ENCODE data around the gene PLEKHH1.
"Not testable (repeated sequence)": the region's sequence is repeated elsewhere in the genome, so short reads cannot be mapped to it uniquely, and the experiment has no call there.

The PLEKHH1 gene

DNA sequence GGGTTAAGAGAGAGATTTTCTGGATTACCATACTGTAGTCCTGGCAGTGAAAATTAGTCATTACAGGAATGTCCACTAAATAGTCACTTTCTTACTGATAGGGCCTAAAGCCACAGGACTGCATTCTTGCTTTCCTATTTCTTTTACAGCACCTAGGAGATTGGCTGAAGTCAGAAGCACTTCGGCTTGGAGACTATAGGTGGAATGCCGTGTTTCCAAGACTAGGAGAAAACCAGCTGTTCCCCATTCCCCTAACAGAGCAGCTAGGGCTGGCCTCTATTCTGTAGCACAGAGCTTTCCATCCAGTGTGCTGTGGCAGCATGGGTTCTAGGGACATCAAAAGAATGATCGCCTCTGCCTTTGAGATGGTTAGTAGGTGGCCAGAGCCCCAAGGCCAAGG, 51.9 kb downstream of the PLEKHH1 start:
- DNase-seq, result no peak

DNA sequence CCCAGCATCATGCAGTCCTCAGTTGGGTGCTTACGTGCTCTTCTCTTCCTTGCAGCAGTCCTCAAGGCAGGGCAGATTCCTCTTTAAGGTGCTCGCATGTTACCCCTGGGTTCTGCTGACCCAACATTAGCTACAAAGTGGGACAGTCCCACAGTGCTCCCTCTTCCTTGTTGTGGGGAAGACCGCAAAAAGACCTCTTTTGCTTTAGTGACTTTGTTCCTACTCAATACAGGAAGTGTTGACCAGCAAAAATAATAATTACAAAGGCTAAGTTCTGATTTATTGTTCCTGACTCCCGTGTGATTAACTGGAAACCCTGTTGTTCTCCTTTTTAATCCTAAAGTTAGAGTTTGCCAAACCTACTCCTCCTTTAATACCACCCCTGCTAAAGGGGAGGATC, 53.3 kb downstream of the PLEKHH1 start:
- DNase-seq, result no peak

DNA sequence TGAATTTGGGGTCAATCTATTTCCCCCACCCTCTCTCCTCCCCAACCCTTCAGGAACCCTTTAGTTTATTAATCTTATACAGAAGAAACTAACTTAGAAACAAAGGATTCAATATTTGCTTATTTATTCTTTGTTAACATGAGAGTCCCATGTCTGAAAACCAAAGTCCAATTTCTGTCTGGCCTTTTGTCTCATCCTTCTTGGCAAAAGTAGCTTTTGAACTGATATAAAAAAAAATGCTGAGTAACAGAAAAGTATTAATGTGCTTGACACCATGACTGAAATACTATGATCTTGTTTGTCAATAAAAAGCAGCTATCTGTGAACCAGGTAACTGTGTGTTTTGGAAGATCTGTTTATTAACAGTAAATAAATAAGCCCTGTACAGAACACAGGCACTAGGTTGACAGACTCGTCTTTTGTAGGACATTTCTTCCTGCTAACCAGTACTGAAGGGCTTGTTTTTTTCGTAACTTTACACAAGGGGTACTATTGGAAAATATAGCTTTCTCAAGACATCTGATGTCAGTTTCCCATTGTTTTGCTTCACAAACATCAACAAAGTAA, 56.2 kb downstream of the PLEKHH1 start:
- DNase-seq, result no peak

DNA sequence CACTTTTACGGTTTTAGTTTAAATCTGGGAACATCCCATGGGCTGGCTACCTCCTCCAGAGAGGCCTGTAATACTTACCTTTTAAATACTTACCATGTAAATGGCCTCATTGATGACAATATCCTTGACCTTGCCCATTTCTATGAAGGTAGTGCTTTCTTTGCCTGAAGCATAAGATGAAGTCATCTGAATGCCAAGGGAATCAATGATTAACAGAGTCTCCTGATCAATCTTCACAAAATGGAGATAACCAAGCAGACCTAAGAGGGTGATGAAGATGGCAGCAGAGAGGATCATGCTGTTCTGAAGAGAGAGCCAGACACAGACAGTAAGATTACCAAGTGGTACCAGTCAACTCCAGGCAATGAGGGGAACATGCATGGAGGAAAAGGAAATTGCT, 60.6 kb downstream of the PLEKHH1 start:
- not testable (repeated sequence) for DNase-seq

DNA sequence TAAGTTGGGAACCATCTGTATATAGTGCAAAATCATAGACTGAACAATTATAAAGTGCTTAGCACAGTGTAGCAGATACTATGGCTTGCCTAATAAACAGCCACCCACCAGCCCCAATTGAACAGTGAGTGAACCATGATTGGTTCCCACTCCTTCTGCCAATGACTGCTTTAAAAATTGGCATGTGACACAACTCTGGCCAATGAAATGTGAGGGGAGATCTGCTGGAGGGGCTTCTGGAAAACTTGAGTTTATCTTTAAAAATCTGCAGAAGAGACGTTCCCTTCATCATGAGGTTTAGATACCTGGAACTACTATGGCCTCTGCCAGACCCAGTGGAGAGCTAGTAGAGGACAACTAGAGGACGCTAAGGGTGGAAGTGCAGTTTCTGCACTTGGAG, 62.3 kb downstream of the PLEKHH1 start:
- DNase-seq, result no peak

DNA sequence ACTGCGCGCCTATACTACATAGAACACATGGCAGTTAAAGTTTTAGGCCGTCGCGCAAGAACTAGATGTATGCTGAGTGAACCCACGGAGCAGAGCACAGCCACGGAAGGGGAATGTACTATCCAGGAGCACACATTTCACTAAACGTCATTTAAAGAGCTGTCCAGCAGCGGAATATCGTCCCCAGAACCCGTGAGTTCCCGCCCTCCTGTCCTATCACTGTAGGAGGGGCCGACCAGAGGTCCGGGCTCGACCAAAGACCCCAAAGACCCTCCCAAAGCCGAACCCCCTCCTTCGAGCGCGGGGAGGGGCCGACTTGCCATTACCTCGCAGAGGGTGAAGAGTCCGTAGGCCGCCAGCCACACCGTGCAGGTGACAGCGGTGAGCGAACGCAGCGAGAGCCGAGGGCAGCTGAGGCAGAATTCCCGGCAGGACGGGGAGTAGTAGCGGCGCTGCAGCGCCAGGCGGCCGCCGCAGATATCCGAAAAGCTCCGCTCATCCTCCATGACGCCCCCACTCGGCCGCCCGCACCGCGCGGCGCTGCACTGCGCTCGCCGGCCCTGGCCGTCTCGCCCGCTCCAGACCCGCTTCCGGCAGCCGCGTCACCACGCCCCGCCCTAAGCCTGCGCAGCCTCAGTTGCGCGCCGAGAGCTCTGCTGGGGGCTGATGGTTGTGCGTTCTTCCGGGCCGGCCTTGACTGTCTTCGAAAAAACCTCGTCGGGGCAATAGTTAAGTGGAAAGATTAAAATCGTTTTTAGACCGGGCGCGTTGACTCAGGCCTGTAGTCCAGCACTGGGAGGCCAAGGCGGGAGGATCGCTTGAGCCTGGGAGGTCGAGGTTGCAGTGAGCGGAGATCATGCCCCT, 66.8 kb downstream of the PLEKHH1 start, which contains the start of gene PIGH:
Gene PIGH (minus strand): TSS at position 571 of the 864 bp plus-strand sequence. CDS start 65 bp downstream, at position 506.
- DNase-seq, result peak; percentile 87

DNA sequence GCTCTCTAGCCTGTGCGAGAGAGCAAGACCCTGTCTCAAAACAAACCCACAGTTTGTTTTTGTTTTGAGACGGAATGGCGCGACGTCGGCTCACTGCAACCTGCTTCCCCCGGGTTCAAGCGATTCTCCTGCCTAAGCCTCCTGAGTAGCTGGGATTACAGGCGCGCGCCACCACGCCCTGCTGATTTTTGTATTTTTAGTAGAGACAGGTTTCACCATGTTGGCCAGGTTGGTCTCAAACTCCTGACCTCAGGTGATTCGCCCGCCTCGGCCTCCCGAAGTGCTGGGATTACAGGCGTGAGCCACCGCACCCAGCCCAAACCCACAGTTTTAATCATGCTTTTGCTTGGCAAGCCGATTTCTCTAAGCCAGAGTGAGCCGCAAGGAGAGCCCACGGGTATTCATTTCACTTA, 67.5 kb downstream of the PLEKHH1 start:
- not testable (repeated sequence) for DNase-seq

DNA sequence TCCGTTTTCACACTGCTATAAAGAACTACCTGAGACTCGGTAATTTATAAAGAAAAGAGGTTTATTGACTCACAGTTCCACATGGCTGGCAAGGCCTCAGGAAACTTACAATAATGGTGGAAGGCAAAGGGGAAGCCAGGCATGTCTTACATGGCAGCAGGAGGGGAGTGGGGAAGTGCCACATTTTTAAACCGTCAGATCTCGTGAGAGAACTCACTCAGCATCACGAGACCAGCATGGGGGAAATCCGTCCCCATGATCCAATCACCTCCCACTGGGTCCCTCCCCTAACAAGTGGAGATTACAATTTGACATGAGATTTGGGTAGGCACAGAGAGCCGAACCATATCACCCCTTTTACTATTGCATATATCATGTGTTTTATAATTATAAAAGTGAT, 69.0 kb downstream of the PLEKHH1 start:
- no peak for DNase-seq

DNA sequence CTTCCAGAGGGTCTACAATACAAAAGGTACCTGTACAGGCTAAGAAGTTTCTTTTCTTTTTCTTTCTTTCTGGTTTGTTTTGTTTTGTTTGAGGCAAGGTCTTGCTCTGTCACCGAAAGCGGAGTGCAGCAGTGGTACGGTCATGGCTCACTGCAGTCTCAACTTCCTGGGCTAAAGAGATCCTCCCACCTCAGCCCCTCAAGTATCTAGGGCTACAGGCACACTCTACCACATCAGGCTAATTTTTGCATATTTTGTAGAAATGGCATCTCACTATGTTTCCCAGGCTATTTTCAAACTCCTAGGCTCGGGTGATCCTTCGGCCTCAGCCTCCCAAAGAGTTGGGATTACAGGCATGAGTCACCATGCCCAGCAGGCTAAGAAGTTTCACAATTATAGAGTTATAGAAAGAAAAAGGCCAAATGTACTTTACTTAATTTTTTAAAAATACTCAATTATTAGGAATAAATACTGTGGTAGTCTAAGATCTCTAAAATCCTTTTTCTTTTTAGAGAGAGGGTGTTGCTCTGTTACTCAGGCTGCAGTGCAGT, 70.0 kb downstream of the PLEKHH1 start:
- DNase-seq, result no peak

DNA sequence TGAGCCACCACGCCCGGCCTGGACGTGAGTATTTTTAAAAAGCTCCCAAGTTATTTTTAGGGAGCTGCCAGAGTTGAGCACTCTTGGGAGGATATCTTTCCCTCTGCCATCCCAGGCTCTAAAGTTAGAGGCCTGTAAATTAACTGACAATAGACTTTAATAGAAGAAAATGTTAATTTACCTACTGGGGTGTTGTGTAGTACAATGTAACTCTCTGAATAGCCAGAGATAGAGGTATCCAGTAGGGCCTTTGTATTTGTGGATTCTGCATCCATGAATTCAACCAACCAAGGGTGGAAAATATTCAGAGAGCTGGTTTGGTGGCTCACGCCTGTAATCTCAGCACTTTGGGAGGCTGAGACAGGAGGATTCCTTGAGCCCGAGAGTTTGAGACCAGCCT, 74.6 kb downstream of the PLEKHH1 start:
- DNase-seq, result no peak

DNA sequence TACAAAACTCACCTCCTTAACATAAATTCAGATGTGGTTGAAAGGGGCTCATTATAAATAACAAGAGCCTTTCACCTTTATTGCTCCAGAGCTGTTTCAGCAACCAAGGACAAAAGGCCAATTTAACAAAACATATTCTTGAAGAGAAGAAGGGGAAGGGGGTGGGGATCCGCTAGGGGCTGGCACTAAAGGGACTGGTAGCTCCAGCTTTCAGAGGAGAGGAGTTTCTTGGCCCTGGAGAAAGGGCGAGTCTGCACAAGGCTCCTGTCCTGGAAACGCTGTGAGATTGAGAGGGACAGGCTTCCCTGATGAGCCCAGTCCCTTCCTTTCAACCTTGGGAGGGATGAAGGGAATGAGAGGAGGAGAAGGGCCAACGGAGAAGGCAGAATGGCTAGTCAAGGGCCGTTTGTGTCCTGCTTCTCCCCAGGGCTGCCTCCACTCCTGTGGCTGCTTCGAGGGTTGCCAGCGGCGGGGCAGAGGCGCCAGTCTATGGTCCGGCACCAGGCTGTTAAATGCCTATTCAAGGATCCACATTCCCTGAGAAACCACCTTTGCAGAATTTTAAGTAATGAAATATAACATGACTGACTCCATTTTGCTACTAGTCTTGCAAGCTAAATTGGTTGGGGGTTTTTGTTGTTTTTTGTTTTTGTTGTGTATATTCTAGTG, 76.7 kb downstream of the PLEKHH1 start:
- no peak for DNase-seq

DNA sequence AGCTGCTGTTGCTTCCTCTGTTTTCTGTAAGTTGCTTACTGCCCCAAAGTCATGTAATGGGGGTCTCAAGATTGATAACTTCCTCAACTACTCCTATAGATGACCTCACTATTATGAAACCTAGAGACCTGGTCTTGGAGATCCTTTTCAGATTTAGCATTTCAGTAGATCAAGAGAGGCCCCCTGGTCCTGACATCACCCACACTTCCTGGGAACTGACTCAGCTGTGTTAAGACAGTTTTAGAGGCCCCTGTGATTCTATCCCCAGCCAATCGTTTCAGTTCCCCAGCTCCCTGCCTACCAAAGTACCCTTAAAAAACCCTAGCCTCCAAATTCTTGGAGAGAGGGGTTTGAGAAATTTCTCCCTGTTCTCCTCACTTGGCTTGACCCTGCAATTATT, 77.4 kb downstream of the PLEKHH1 start:
- DNase-seq, result no peak

DNA sequence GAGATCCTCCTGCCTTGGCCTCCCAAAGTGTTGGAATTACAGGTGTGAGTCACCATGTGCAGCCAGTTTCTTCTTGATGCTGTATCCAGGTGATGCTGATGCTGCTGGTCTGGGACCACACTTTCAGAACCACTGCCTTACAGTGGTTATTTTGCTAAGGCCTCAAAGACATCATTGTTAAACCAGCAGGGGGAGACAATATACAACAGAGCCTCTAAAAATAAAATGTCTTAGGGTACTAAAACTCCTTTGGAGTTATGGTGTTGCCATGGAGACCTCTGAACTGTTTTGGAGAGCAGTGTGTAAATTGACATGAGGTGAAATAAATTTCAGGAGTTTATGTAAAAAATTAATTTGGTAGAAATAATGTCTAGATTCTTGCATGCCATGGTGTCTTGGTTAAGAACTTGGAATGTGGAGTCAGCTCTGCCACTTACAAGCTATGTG, 85.5 kb downstream of the PLEKHH1 start:
- peak; percentile 35 for DNase-seq

DNA sequence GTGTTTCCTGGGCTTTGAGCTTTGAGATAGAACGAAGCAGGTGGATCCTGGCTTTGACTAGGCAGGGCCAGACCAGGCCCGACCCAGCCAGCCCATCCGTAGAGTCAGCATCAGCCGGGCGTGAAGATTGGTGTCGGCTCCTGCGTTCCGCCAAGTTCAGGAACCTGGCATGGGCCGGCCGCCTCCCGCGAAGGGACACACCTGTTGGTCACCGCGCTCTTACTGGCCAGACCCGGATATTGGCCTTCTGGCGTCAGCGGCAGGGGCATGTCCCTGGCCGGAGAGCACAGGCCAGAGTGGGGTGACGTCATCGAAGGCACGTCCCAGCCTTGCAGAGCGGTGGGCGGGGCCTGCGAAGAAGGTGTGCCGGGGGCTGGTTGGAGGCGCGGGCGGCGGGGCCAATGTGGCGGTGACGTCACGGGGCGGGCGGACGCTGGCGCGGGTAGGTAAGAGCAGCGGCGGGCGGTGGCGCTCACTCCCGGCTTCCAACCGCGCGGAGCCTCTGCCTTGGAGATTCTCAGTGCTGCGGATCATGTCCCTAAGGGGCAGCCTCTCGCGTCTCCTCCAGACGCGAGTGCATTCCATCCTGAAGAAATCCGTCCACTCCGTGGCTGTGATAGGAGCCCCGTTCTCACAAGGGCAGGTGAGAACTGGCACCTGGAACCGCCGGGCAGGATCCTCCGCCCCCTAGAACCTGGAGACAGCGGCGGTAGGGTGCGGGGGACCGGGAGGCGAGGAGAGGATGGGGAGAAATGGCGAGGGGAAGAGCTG, 86.5 kb downstream of the PLEKHH1 start, which contains the start of gene ARG2:
Gene ARG2 (plus strand): TSS at position 475 of the 771 bp plus-strand sequence. CDS start 58 bp downstream, at position 533.
- peak; percentile 86 for DNase-seq

DNA sequence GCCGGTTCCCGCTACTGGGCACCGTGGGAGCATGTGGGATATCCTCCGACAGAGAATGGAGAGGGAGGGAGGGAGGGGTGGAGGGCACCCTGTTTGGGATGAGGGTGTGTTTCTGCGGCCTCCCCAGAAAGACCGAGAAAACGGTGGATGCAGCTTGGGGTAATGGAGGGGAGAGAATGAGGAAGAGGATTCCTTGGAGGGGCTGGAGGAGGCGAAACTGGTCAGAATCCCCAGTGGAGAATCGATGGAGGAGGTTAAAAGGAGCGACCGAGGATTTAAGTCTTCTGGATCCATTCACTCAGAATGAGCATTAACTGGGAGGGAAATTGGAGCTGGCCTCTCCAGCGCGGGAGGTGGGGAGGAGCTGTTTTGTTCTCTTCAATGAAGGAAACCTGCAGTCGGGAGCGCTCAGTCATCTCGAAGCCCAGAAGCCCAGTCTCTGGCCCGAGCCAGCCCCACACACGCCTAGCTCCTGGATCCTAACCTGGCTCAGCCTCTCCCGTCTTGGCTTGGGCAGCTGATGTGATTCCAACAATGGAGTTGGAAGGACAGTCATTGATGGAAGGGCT, 87.2 kb downstream of the PLEKHH1 start:
- peak; percentile 17 for DNase-seq

DNA sequence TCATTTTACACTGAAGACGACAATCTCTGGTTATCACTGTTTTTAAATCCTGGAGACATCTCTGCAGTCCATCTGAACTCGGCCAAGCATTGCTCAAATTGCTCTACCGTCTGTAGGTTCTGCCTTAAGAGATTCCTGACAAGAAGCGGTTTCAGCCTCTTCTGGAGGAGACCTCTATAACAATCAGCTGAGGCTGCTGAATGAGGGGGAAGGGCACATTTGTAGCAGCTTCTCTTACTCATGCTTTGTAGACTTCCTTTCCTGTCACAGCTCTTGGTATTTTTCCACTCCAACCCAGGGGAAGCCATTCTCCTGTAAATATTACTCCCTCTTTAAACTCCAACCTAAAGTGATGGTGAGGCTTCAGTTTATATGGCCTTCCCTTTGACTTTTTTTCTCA, 89.6 kb downstream of the PLEKHH1 start:
- DNase-seq, result no peak

DNA sequence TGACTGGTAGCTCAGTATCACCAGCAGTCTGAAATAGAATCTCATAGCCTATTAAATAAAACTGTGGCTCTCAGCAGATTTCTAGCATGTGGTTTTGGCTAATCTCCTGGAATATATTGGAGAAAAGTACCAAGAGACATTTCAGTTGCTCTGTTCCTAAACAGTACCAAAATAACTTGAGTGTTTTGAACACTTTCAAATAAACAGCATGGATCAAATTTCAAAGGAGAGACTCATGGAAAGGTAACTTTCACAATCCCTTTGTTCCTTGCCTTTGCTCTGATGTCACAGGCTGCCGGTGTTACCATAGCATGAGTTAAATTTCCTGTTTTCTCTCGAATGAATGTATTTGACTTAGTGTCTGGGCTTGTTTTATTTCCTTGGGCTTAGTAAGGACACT, 90.0 kb downstream of the PLEKHH1 start:
- no peak for DNase-seq

DNA sequence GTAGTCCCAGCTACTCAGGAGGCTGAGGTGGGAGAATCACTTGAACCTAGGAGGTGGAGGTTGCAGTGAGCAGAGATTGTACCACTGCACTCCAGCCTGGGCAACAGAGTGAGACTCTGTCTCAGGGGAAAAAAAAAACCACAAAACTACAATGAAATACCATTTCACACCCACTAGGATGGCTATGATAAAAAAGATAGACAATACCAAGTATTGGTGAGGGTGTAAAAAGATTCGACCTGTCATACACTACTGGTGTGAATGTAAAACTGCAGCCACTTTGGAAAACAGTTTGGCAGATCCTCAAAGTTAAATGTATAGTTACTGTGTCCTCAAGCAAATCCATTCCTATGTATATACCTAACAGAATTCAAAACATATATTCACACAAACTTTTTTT, 93.0 kb downstream of the PLEKHH1 start:
- not testable (repeated sequence) for DNase-seq

DNA sequence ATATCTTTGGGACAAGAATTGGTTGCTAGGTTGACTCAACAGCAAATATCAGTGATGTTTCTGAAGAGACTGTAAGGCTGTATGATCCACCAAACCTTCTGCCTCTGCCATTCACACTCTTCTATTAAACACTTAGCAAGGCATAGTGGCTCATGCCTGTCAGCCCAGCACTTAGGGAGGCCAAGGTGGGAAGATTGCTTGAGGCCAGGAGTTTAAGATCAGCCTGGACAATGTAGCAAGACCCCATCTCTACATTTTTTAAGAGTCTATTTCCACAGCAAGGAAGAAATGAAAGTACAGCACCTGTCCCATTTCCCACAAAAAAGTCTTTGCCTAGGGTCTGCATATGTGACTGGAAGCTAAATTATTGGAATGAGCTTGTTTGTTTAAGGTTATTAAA, 94.4 kb downstream of the PLEKHH1 start:
- no peak for DNase-seq

DNA sequence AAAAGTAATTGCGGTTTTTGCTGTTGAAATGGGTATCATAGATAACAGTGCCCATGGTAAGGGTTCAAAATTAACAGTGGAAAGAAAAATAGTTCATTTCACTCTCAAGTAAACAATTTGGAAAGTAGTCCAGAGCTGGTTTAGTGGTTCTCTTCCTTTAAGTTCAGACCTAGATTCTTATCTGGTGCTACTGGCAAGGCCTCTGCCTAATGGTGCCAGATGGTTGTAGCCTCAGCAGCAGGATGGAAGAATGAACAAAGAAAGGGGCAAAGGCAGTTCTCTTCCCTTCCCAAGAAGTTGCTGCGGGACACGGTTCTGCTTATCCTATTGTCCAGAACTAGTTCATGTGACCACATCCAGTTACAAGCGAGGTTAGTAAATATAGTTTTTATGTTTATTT, 97.1 kb downstream of the PLEKHH1 start:
- no peak for DNase-seq

DNA sequence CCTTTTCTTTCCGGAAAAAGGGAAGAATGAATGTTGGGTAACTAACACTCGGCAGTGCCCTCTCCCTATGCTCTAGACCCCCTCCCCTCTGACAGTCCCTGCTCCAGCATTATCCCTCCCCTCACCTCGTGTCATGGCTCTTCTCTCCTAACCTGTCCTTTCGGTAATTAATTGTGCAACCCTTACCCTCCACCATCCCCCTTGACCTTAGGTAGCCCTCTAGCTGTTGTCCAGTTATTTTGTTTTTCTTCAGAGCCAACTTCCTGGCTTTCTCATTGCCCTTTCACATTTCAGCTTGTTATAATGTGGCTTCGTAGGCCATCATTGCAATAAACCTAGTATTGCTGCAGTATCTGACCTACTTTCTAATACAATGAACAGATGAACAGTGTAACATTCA, 97.8 kb downstream of the PLEKHH1 start:
- no peak for DNase-seq

DNA sequence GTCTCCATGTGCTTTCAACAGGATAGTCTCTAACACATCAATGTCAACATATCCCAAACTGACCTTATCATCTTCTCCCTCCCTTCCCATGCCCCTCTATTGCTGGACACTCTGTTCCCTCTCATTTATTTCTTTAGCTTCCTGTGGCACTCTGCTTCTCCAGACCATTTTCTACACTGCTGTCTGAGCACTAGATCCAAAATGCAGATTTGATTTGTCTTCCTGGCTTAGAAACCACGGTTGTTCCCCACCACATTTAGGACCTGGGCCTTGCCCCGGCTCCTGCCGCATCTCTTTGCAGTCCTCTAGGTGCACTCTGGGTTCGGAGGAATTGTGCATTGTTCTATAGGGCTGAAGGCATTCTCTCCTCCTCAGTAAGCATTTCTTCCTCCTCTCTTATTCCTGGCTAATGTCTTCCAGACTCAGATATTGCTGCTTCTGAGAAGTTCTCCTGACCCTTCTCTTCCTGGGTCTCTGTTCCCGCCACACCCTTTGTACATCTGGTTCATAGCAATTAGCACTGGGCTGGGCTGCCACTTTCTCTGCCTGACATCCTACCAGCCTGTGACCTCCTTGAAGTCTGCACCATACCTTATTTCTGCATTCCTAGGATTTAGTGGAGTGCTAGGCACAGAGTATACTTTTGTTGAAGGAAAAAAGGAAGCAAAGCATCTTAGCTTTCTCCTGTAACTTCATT, 100.5 kb downstream of the PLEKHH1 start:
- no peak for DNase-seq

Measured in NCI-H1092 (cell line).